ENCODE data around the gene CFAP100. TPM values are rescaled to one million over a fixed set of nuclear protein-coding genes. Genes with fewer than 3 reads are reported as not detected.
A peak's percentile ranks its signal among the peaks of the same experiment; 100 is the strongest.

CFAP100 gene
- polyA plus RNA-seq, 3 donors: not detected

GRCh38 chr3:126446301-126446700 lies 51.6 kb downstream of the CFAP100 start:
- Histone ChIP-seq H3K27me3 (ENCODE audit: control insufficient read depth in 2 of 2, insufficient read depth in 2 of 2, low read length in 2 of 2) (no peaks in the 10 kb centered on the region), H3K9me3 (replicated peaks in 1 of 2; ENCODE audit: control insufficient read depth in 1 of 2, insufficient read depth in 1 of 2, low read length in 2 of 2) (no peaks in the 10 kb centered on the region), H3K27ac (ENCODE audit: low read depth in 1 of 2, low read length in 2 of 2) (no peak overlapping the region), H3K4me2 (replicated peaks; ENCODE audit: extremely low read depth, low read length, poor library complexity, severe bottlenecking) (no peak overlapping the region), H2AFZ (ENCODE audit: insufficient read depth, low read depth, low read length, poor library complexity, severe bottlenecking) (no peak overlapping the region), H3K4me1 (ENCODE audit: control insufficient read depth in 1 of 2, insufficient read depth in 2 of 2, low read length in 2 of 2) (no peaks in the 10 kb centered on the region), H3K4me3 (replicated peaks in 1 of 3; ENCODE audit: low read depth in 2 of 3, low read length in 3 of 3) (no peak overlapping the region), H3K9ac (ENCODE audit: insufficient read depth, low read length, poor library complexity, severe bottlenecking) (no peak overlapping the region), H3K36me3 (replicated peaks in 1 of 2; ENCODE audit: control insufficient read depth in 1 of 2, insufficient read depth in 2 of 2, low read length in 2 of 2) (peaks cover 55 to 86% of the 10 kb centered on the region in 2 donors), H4K20me1 (ENCODE audit: insufficient read depth, low read length) (peaks cover 75% of the 10 kb centered on the region), H3K79me2 (ENCODE audit: insufficient read depth, low read length) (peaks cover 6% of the 10 kb centered on the region)
- WGBS (ENCODE audit: insufficient coverage): 98% methylated on average over 7 of the region's 8 CpGs
- H3K27ac Mint-ChIP-seq: peak overlapping the region in 2 of 7 donors; percentile 12 to 17
- peaks cover 5% of the 10 kb centered on the region for H3K4me1 Mint-ChIP-seq
- peaks cover 0 to 2% (median 0%) of the 10 kb centered on the region in 3 donors for H3K27me3 Mint-ChIP-seq (ENCODE audit: low read depth in 3 of 3)
- peaks cover 0 to 3% (median 0%) of the 10 kb centered on the region in 7 donors for H3K9me3 Mint-ChIP-seq
- H3K36me3 Mint-ChIP-seq: peaks cover 66 to 78% of the 10 kb centered on the region in 2 donors
- intact Hi-C loops (cut with micrococcal nuclease): no loop called here
- TF ChIP-seq CTCF (IDR thresholded peaks at IDR 0.05): no peak
- DNase-seq: no peak
- no peak overlapping the region for H3K4me3 Mint-ChIP-seq

- no peak overlapping the region for H3K27ac ChIP-seq (ENCODE audit: low read depth in 1 of 2, low read length in 2 of 2)
- TF ChIP-seq CTCF (IDR thresholded peaks at IDR 0.05): no peak
- H3K27me3 ChIP-seq (ENCODE audit: control insufficient read depth in 2 of 2, insufficient read depth in 2 of 2, low read length in 2 of 2): no peaks in the 10 kb centered on the region
- 83% methylated on average over 1 of the region's 2 CpGs for WGBS (ENCODE audit: insufficient coverage)
- peaks cover 0 to 2% (median 0%) of the 10 kb centered on the region in 3 donors for H3K27me3 Mint-ChIP-seq (ENCODE audit: low read depth in 3 of 3)
- H3K4me3 Mint-ChIP-seq: no peak overlapping the region
- intact Hi-C loops (cut with micrococcal nuclease): no loop called here
- peak overlapping the region in 4 of 7 donors; percentile 0 to 67 (median 10) for H3K27ac Mint-ChIP-seq
- H3K79me2 ChIP-seq (ENCODE audit: insufficient read depth, low read length): peaks cover 6% of the 10 kb centered on the region
- peaks cover 67 to 78% of the 10 kb centered on the region in 2 donors for H3K36me3 Mint-ChIP-seq
- H2AFZ ChIP-seq (ENCODE audit: insufficient read depth, low read depth, low read length, poor library complexity, severe bottlenecking): no peak overlapping the region
- no peaks in the 10 kb centered on the region for H3K9me3 ChIP-seq (replicated peaks in 1 of 2; ENCODE audit: control insufficient read depth in 1 of 2, insufficient read depth in 1 of 2, low read length in 2 of 2)
- H3K9me3 Mint-ChIP-seq: peaks cover 0 to 3% (median 0%) of the 10 kb centered on the region in 7 donors
- DNase-seq: no peak
- H3K4me1 Mint-ChIP-seq: peaks cover 5% of the 10 kb centered on the region
- H3K4me3 ChIP-seq (replicated peaks in 1 of 3; ENCODE audit: low read depth in 2 of 3, low read length in 3 of 3): no peak overlapping the region
- no peaks in the 10 kb centered on the region for H3K4me1 ChIP-seq (ENCODE audit: control insufficient read depth in 1 of 2, insufficient read depth in 2 of 2, low read length in 2 of 2)
- H3K4me2 ChIP-seq (replicated peaks; ENCODE audit: extremely low read depth, low read length, poor library complexity, severe bottlenecking): no peak overlapping the region
- H4K20me1 ChIP-seq (ENCODE audit: insufficient read depth, low read length): peaks cover 80% of the 10 kb centered on the region
- no peak overlapping the region for H3K9ac ChIP-seq (ENCODE audit: insufficient read depth, low read length, poor library complexity, severe bottlenecking)
- peaks cover 55 to 86% of the 10 kb centered on the region in 2 donors for H3K36me3 ChIP-seq (replicated peaks in 1 of 2; ENCODE audit: control insufficient read depth in 1 of 2, insufficient read depth in 2 of 2, low read length in 2 of 2)
Measured at GRCh38 chr3:126446791-126447190, 52.1 kb downstream of the CFAP100 start.

All from CD14-positive monocyte (primary cell).